ENCODE results near the gene KLF16. TPM values are rescaled to one million over a fixed set of nuclear protein-coding genes. Genes with fewer than 3 reads are reported as not detected.

Gene KLF16
- total RNA-seq, 1 donor from 2014 or later = 13.2 TPM

- H3K36me3 Mint-ChIP-seq (ENCODE audit: insufficient read depth) = peaks cover 9% of the 10 kb centered on the region
- peaks cover 8% of the 10 kb centered on the region for H3K4me1 Mint-ChIP-seq (ENCODE audit: low read depth)
- H3K27me3 Mint-ChIP-seq = no peaks in the 10 kb centered on the region
- no peak for DNase-seq (ENCODE audit: low spot score, unreplicated experiment)
- TF ChIP-seq, protein P1, sequence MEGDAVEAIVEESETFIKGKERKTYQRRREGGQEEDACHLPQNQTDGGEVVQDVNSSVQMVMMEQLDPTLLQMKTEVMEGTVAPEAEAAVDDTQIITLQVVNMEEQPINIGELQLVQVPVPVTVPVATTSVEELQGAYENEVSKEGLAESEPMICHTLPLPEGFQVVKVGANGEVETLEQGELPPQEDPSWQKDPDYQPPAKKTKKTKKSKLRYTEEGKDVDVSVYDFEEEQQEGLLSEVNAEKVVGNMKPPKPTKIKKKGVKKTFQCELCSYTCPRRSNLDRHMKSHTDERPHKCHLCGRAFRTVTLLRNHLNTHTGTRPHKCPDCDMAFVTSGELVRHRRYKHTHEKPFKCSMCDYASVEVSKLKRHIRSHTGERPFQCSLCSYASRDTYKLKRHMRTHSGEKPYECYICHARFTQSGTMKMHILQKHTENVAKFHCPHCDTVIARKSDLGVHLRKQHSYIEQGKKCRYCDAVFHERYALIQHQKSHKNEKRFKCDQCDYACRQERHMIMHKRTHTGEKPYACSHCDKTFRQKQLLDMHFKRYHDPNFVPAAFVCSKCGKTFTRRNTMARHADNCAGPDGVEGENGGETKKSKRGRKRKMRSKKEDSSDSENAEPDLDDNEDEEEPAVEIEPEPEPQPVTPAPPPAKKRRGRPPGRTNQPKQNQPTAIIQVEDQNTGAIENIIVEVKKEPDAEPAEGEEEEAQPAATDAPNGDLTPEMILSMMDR (IDR thresholded peaks at IDR 0.05; ENCODE audit: unreplicated experiment) = no peak
- no peaks in the 10 kb centered on the region for H3K9me3 Mint-ChIP-seq (ENCODE audit: low read depth)
- H3K27ac Mint-ChIP-seq = no peak overlapping the region
- H3K4me3 Mint-ChIP-seq (ENCODE audit: low read depth) = no peak overlapping the region
These were observed 46.7 kb downstream of the KLF16 start for GRCh38 chr19:1816530-1817298.

- H3K4me1 Mint-ChIP-seq (ENCODE audit: low read depth) = peaks cover 8% of the 10 kb centered on the region
- H3K27me3 Mint-ChIP-seq = peaks cover 4% of the 10 kb centered on the region
- TF ChIP-seq, protein P1 (IDR thresholded peaks at IDR 0.05; ENCODE audit: unreplicated experiment) = no peak
- H3K27ac Mint-ChIP-seq = no peak overlapping the region
- no peaks in the 10 kb centered on the region for H3K9me3 Mint-ChIP-seq (ENCODE audit: low read depth)
- peaks cover 7% of the 10 kb centered on the region for H3K36me3 Mint-ChIP-seq (ENCODE audit: insufficient read depth)
- no peak for DNase-seq (ENCODE audit: low spot score, unreplicated experiment)
- no peak overlapping the region for H3K4me3 Mint-ChIP-seq (ENCODE audit: low read depth)
These were observed 47.5 kb downstream of the KLF16 start for GRCh38 chr19:1815605-1816529.

GRCh38 chr19:1814833-1815604 lies 48.4 kb downstream of the KLF16 start:
- H3K4me1 Mint-ChIP-seq (ENCODE audit: low read depth) = peaks cover 8% of the 10 kb centered on the region
- H3K27ac Mint-ChIP-seq = no peak overlapping the region
- no peak overlapping the region for H3K4me3 Mint-ChIP-seq (ENCODE audit: low read depth)
- H3K9me3 Mint-ChIP-seq (ENCODE audit: low read depth) = no peaks in the 10 kb centered on the region
- H3K27me3 Mint-ChIP-seq = peaks cover 11% of the 10 kb centered on the region
- no peak for DNase-seq (ENCODE audit: low spot score, unreplicated experiment)
- TF ChIP-seq, protein P1 (IDR thresholded peaks at IDR 0.05; ENCODE audit: unreplicated experiment) = no peak
- peaks cover 3% of the 10 kb centered on the region for H3K36me3 Mint-ChIP-seq (ENCODE audit: insufficient read depth)

GRCh38 chr19:1814391-1814790 lies 49.0 kb downstream of the KLF16 start:
- H3K4me3 Mint-ChIP-seq (ENCODE audit: low read depth) = no peak overlapping the region
- TF ChIP-seq, protein P1 (IDR thresholded peaks at IDR 0.05; ENCODE audit: unreplicated experiment) = no peak
- H3K27me3 Mint-ChIP-seq = peaks cover 11% of the 10 kb centered on the region
- H3K36me3 Mint-ChIP-seq (ENCODE audit: insufficient read depth) = peaks cover 3% of the 10 kb centered on the region
- peaks cover 8% of the 10 kb centered on the region for H3K4me1 Mint-ChIP-seq (ENCODE audit: low read depth)
- DNase-seq (ENCODE audit: low spot score, unreplicated experiment) = no peak
- no peak overlapping the region for H3K27ac Mint-ChIP-seq
- H3K9me3 Mint-ChIP-seq (ENCODE audit: low read depth) = no peaks in the 10 kb centered on the region

Data from progenitor cell of endocrine pancreas (in vitro differentiated cells).